Measurements from ENCODE around the gene APBA2. TPM values are rescaled to one million over a fixed set of nuclear protein-coding genes. Genes with fewer than 3 reads are reported as not detected.

Gene APBA2
- total RNA-seq, 1 experiment from 2014 or later, result 27.6 TPM

GRCh38 chr15:28892789-28893610 lies 7.2 kb downstream of the APBA2 start:
- DNase-seq (ENCODE audit: low spot score), result peak; percentile 92
- in situ Hi-C loops (cut with HindIII; ENCODE audit: low sequenced_read_pairs), result no loop called here

DNA sequence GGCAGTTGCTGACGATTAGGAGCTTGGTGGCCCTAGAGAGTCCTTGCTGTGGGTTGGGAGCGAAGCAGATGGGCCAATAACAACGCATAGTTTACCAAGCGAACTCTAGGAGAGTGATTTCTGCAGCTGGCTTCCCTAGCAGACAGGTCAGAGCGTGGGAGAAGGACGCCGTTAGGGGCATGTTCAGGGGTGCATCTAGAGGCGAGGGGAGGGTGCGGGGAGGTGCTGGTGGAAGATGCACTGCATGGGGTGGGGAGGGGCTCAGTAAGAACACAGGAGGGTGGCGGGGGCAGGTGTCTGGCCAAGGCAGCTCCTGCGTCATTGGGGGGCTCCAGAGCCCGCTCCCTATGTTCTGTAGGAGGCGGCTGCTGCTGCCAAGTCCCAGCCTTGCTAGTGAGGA lies 8.9 kb downstream of the APBA2 start:
- in situ Hi-C loops (cut with HindIII; ENCODE audit: low sequenced_read_pairs), result no loop called here
- no peak for DNase-seq (ENCODE audit: low spot score)

DNA sequence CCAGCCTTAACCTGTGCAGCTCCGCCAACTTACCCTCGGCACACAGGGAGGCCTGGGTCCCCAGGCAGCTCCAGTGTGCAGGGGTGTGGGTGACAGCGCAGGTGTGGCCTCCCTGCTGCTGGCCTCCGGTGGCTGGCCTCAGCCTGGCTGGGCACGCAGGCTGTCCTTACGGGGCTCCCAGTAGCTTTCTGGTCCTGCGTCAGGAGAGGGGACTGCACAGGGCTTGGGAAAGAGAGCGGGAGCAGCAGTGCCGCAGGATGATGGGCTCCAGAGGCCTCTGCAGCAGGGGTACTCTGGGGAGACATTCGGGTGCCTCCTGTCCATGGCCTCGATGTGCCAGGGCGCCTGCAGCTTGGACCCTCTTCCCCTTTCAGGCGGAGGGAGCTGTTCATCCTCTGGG lies 9.4 kb downstream of the APBA2 start:
- in situ Hi-C loops (cut with HindIII; ENCODE audit: low sequenced_read_pairs), result no loop called here
- DNase-seq (ENCODE audit: low spot score), result peak; percentile 33

- in situ Hi-C loops (cut with HindIII; ENCODE audit: low sequenced_read_pairs), result no loop called here
- DNase-seq (ENCODE audit: low spot score), result peak; percentile 14
These were observed 9.8 kb downstream of the APBA2 start for GRCh38 chr15:28895566-28895965.

DNA sequence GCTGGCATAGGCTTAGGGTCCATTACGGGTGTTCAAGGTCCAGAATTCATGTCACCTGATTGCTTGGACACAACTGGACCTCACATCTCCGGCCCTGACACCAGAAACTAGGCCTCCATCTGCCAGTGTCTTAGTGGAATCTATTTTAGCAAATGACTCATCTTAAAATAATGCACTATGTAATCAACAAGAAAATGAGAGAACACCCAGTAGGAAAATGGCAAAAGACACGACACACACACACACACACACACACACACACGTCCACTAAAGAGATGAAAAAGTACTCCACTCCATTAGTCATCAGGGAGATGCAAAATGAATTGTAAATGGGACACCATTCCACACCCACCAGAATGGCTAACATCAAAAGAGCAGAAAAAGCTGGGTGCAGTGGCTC lies 11.2 kb downstream of the APBA2 start:
- DNase-seq (ENCODE audit: low spot score), result peak; percentile 67
- in situ Hi-C loops (cut with HindIII; ENCODE audit: low sequenced_read_pairs), result no loop called here

- no peak for DNase-seq (ENCODE audit: low spot score)
- in situ Hi-C loops (cut with HindIII; ENCODE audit: low sequenced_read_pairs), result no loop called here
These were observed 12.2 kb downstream of the APBA2 start for GRCh38 chr15:28897861-28898585.

DNA sequence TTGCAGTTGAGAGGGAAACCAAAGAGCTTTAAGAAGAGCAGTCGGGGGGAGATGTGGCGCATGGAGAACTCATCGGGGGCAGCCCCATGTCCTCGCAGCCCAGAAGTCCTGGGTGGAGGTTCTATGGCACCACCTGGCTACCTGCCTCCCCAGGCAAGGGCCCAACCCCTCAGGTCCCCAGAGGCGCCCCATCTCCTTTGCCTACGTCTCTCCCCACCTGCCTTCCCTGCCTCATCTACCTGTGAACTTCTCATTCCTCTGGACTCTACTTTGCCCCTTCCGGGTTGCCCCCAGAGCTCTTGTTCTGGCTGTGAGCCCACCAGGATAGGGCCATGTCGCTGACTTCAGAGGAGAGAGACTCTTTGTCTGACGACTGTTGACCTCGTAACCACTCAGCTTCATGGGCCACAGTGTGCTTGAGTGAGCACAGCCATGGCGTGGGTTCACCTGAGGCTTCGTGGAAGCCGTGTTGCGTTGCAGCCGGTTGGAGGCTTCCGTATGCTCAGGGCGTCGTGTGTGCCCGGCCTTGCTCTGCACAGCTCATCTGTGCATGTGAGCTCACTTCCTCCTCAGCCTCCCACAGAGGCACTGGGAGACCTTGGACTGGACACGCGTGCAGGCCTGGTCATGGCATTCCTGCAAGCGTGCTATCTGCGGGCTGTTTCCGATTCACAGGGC lies 13.4 kb downstream of the APBA2 start:
- in situ Hi-C loops (cut with HindIII; ENCODE audit: low sequenced_read_pairs), result no loop called here
- DNase-seq (ENCODE audit: low spot score), result peak; percentile 50

- in situ Hi-C loops (cut with HindIII; ENCODE audit: low sequenced_read_pairs), result no loop called here
- DNase-seq (ENCODE audit: low spot score), result peak; percentile 52
These were observed 14.5 kb downstream of the APBA2 start for GRCh38 chr15:28900041-28900891.

- in situ Hi-C loops (cut with HindIII; ENCODE audit: low sequenced_read_pairs), result no loop called here
- DNase-seq (ENCODE audit: low spot score), result peak; percentile 15
These were observed 15.3 kb downstream of the APBA2 start for GRCh38 chr15:28900892-28901586.

DNA sequence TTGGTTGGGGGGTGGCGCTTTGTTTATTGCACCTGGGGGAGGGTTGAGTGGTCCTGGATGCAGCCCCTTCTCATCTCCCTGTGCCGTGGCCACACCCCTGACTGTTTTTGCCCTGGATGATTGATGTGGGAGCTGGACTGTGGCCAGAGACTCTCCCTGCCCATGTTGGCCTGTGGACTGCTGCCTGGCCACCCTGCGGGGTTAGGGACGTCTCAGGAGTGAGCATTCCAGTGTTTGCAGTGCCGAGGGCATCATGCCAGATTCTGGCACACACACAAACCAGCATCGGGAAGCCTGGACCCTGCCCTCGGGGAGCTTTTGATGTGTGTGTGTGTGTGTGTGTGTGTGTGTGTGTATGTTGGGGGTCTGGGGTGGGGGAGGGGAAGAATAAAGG lies 15.8 kb downstream of the APBA2 start:
- in situ Hi-C loops (cut with HindIII; ENCODE audit: low sequenced_read_pairs), result no loop called here
- peak; percentile 37 for DNase-seq (ENCODE audit: low spot score)

DNA sequence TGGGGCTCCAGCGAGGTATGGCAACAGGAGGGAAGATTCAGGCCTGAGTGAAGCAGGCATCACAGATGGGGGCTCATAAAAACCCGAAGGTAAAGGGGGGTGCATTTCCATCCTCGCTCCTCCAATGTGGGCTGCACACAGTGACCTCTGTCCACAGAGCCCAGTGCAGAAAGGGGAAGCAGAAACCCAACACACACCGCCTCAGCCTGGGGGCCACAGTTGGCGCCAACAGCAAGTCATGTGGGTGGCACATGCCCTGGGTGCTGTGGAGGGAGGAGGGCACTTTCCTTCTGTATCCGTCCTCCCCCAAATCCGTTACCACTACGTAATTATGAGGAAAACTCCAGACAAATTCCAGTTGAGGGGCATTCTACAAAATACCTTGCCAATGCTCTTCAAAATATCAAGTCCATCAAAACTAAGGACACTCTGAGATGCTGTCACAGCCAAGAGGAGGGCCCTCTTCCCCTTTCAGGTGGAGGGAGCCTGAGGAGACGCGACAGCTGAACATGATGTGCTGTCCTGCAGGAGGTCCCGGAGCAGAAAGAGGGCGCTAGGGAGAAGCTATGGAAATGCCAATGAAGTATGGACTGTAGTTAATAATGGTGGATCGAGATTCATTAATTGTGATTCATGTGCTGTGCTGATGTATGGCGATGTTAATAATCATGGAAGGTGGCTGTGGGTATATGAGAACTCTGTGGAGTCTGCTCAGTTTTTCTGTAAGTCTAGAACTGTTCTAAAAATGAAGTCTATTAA lies 16.4 kb downstream of the APBA2 start:
- DNase-seq (ENCODE audit: low spot score), result peak; percentile 55
- in situ Hi-C loops (cut with HindIII; ENCODE audit: low sequenced_read_pairs), result no loop called here

- no peak for DNase-seq (ENCODE audit: low spot score)
- in situ Hi-C loops (cut with HindIII; ENCODE audit: low sequenced_read_pairs), result no loop called here
These were observed 17.1 kb downstream of the APBA2 start for GRCh38 chr15:28902856-28903255.

- peak; percentile 18 for DNase-seq (ENCODE audit: low spot score)
- in situ Hi-C loops (cut with HindIII; ENCODE audit: low sequenced_read_pairs), result no loop called here
These were observed 17.8 kb downstream of the APBA2 start for GRCh38 chr15:28903555-28903954.

- in situ Hi-C loops (cut with HindIII; ENCODE audit: low sequenced_read_pairs), result no loop called here
- DNase-seq (ENCODE audit: low spot score), result no peak
These were observed 18.2 kb downstream of the APBA2 start for GRCh38 chr15:28904003-28904402.

GRCh38 chr15:28904541-28905315 lies 19.0 kb downstream of the APBA2 start:
- DNase-seq (ENCODE audit: low spot score), result peak; percentile 95
- in situ Hi-C loops (cut with HindIII; ENCODE audit: low sequenced_read_pairs), result no loop called here

DNA sequence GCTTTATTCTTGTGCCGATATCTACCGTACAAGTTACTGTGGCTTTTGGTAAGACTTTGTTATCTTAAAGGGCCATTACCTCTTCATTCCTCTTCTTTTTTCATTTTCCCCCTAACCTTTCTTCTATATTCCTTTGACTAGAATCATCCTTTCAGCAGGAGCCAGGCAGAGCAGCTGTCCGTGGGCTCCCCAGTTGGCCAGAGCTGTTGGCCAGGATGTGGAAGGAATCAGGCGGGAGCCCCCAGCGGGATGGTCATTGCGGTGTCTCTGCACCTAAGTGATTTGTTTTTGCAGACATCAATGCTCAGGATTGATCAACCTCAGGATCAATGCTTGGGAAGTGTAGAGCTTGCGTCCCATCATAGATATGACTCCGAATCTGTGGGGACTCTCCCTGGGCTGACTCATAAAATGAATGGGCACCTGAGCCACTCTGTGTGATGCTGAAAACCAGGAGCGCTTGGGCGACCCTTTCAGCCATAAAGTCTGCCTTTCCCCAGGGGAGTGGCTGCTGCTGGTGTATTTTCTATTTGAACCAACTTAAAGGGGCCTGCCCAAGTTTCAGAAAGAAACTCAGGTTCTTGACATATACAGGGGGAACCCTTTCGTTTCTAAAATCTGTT lies 21.7 kb downstream of the APBA2 start:
- DNase-seq (ENCODE audit: low spot score), result peak; percentile 72
- in situ Hi-C loops (cut with HindIII; ENCODE audit: low sequenced_read_pairs), result no loop called here

DNA sequence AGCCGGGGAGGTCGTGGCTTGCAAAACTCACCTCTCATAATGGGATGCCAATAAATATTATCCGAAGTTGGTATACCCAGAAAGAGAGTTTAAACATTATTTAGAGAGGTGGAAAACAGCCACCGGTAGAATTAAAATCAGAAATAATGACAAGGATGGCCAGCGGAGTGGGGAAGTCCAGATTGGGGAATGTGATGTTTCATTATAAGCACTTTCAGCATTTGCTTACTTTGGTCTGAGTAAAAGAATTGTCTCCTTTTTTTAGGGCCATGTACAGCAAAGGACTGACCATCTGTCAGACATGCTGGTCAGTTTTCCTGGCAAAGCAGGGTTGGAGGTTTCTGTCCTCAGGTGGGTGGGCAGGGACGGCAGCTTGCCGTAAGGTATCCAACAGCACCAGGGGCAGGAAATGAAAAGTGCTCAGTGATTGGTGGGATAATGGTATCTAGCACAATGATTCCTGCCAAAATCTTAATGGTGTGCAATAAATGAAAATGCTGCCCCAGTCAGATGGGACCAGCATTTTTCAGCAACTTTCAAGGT lies 24.3 kb downstream of the APBA2 start:
- in situ Hi-C loops (cut with HindIII; ENCODE audit: low sequenced_read_pairs), result no loop called here
- DNase-seq (ENCODE audit: low spot score), result peak; percentile 97
